Activated CD4-positive, alpha-beta T cell treated with anti-CD3 and anti-CD28 coated beads, Interleukin-2, amount 50 U/mL, for 48 hours (primary cell): Measurements from ENCODE around the gene PVALEF.

Experiments
- DNase-seq, 2 experiments: peaks; one replicate each; pipeline ENCODE4 v3.0.0-alpha.2; 2020

The PVALEF gene

DNA sequence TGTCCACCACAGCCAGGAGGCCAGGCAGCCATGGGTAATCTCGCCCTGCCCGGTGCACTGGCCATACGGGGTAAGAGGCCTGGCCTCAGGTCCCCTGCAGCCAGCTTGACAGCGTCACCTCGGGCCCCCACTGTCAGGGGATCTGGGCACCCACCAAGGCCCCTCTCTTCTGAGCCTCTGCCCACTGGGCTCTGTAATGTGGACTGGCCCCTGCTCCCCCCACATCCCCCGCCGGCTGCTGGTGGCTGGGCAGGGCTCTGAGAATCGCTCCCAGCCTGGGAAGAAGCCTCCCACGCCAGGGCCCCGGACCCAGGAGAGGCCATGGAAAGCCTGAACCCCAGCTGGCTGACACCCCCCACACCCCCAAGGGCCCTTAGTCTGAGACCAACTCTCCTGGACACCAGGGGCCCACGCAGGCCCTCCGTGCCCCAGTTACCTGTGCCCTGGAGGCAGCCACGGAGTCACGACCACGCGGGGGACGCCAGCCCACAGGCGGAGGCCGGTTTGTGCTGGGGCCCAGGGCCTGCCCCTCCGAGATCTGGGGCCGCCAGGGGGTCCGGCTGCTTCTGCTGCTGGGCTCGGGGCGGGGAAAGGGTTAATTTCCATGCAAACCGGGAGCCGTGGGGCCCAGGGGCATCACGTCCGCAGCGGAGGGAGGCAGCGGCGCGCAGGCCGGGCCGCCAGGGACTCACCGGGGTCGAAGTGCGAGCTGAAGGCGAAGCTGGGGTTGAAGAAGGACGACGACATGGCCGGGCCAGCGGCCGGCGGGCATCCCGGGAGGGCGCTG lies at the start of gene PVALEF:
PVALEF (plus strand) TSS at position 262 of the 787 bp plus-strand sequence. CDS start 15,720 bp downstream, outside the sequence.
- peak in 1 of 2 experiments; percentile 11 for DNase-seq

DNA sequence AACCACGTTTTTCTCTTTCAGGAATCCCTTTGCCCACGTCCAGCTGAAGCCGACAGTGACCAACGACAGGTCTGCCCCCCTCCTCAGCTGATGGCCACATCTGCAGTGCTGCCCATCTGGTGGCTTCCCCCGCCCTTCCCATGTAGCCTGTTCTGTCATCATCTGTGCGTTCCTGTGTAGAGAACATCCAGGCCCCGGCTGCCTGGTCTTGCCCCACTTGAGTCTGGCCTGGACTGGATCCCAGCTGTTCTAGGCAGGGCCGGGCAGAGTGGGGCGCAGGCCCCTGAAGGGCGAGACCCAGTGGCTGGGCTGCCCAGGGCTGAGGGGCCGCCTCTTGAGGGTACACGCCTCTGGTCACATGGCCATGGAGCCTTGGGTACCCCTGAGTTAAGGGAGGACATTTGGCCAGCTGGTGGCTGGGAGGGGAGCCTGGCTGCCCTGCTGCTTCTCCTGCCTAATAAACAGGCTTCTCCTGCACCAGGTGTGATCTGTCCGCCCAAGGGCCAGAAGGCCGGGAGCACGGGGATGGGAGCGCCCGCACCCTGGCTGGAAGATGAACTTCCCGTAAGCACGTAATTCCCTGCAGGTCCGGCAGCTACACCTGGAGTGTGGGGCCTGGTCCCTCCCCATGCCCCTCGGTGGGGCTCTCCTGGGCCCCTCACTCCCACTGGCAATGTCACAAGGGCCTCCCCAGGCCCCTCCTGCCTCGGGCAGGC lies 49.4 kb upstream of the PVALEF start:
- no peak for DNase-seq

DNA sequence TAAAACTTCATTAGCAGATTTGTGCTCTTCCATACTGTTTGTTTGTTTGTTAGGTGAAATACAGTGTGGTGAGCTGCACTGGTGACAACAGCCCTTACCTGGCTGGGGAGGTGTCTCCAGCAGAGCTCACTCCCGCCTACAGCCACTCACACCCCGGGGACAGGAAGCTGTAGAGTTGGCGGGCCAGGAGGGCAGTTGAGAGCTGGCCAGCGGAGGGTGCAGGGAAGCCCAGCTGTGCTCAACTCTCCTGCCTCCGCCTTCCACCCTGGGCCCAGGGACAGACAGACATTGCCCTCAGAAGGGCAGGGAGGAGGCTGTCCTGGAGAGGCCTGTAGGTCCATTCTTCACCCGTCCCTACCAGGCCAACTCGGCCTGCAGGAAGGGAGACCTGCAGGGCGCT lies 48.6 kb upstream of the PVALEF start:
- DNase-seq = no peak

DNA sequence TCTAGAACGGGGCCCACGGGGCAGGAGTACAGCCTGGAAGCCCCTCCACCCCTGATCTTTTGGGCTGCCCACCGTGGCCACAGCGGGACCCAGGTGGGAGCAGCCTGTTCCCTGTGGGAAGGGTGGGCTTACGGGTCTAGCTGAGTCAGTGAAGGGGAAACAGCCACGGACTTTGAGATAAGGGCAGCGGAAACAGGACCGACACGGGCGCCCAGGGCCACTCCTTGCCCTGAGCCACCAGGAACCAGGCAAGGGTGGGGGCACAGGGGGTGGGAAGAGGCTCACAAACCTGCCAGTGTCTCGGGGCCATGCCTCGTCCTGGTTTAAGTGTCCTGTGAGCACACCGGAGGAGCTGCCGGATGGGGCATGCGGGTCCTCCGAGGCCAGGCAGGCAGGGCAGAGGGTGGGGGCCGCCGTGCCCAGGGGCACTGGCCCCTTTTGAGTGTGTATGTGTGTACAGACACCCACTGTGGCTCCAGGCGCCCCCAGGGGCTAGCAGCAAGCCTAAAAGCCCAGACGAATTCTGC lies 47.6 kb upstream of the PVALEF start:
- DNase-seq = no peak

DNA sequence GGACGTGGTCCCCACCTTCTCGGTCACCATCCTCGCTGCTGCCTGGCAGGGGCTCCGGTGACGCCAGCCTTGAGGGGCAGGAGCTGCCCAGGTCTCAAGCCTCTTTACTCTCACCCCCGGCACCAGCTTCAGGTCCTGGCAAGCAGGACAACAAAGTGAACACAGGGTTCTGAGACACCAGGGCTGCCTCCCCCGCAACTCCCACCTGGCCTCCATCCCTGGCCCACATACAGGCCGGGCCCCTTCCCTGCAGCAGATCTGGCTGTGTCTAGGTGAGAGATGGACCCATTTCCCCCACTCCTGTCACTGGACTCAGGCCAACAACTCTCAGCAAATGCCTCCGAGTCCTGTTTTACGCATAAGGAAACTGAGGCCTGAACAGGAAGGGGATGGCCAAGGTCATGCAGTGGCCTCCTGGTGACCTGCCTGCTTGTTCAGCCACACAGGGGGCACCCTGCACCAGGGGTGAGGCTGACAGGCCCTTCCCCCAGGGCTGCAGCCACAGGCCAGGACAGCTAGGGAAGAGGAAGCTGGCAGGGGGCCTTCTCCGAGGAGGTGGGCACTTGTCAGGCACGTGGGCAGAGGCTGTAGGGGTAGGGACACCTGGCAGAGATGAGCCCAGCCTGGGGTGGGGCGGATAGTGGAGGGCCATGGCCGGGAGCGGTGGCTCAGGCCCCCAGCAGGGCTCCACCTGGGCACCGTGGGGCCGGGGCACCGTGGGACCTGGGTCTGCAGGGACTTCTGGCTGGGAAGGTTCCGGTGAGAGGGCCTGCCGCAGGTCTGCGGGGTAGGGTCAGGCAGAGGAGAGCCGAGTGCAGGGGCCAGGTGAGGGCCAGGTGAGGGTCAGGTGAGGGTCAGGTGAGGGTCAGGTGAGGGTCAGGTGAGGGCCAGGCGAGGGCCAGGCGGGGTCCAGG lies 46.7 kb upstream of the PVALEF start:
- DNase-seq = no peak

DNA sequence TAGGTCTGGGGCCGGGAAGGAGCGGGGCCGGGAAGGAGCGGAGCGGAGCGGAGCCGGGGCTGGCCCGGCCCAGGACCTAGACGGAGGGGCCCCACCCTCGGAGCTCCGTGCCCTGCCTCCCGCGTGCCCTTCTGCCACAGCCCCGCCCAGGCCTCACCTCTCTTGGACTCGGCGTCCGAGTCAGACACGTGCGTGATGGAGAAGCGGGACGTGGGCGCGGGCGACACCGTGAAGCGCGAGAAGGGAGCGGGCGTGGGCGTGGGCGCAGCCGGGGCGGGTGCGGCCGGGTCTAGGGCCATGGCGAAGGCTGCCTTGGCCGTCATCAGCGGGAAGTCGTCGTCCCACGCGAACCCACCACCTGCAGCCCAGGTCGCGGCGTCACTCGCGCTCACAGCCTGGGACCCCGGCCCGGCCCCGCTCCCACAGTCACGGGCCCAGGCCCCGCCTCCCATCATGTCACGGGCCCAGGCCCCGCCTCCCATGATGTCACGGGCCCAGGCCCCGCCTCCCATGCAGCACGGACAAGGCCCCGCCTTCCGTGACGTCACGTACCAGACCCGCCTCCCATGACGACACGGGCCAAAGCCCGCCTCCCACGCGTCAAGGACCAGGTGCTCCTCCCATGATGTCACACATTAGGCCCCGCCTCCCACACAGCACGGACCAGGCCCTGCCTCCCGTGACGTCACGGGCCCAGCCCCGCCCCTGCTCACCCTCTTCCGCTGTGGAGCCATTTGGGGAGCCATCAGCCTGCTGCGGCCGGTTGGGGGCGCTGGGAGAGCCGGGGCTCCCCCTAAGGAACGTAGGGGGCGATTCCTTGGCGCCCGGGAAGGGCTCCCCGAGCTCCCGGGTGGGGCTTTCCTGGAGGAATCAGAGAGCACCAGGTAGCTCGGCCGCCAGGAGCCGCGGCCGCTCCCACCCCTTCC lies 45.8 kb upstream of the PVALEF start:
- DNase-seq = peak; percentile 86 to 89

DNA sequence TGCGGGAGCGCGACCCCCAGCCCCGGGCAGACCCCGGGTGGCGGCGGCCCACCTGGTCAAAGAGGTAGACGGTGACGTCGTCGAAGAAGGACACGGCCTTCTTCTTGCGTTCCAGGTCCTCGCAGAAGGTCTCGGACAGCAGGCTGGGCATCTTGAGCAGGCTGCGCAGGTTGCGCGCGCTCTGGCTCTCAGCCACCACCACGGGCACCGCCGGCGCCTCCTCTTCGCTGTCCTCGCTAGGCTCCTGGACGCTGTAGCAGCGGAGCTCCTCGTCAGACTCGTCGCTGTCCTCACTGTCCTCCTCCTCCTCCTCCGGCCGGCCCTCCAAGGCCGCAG lies 45.2 kb upstream of the PVALEF start:
- DNase-seq = no peak

DNA sequence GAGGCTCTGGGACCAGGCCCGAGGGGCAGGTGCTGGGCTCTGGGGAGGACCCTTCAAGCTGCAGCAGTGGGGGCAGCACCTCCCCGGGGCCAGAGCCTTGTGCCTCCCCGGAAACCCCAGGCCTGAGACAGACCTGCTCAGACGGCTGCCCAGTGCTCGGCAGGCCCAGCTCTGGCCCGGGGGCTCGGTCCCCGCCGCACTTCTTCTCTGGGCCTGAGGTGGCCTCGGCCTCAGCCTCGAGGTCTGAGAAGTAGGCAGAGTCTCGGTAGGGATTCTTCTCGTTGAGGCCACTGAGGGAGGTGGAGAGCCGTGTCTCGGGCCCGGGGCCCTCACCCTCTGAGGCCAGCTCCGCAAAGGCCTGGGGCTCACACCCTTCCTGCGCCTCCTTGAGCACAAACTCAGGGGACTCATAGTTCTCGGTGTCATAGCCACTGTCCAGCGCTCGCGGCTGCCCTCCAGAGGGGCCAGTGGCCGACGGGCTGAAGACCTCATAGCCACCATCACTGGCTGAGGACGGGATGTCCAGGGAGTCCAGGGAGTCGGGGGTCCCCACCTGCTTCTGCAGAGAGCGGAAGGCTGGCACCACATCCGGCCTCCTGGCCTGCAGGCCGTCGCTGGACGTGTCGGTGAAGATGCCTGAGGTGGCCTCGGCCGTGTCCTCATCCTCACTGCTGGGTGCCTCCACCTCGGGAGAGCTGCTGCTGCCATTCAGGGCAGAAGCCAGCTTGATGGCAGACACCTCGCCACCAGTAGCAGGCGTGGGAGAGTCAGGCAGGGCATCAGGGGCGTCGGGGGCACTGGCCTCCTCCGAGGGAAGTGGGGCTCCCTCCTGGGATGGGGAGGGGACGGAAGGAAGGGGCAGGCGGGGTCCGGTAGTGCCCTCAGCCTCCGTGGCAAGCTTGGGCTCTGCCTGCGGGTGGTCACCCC lies 44.3 kb upstream of the PVALEF start:
- no peak for DNase-seq

DNA sequence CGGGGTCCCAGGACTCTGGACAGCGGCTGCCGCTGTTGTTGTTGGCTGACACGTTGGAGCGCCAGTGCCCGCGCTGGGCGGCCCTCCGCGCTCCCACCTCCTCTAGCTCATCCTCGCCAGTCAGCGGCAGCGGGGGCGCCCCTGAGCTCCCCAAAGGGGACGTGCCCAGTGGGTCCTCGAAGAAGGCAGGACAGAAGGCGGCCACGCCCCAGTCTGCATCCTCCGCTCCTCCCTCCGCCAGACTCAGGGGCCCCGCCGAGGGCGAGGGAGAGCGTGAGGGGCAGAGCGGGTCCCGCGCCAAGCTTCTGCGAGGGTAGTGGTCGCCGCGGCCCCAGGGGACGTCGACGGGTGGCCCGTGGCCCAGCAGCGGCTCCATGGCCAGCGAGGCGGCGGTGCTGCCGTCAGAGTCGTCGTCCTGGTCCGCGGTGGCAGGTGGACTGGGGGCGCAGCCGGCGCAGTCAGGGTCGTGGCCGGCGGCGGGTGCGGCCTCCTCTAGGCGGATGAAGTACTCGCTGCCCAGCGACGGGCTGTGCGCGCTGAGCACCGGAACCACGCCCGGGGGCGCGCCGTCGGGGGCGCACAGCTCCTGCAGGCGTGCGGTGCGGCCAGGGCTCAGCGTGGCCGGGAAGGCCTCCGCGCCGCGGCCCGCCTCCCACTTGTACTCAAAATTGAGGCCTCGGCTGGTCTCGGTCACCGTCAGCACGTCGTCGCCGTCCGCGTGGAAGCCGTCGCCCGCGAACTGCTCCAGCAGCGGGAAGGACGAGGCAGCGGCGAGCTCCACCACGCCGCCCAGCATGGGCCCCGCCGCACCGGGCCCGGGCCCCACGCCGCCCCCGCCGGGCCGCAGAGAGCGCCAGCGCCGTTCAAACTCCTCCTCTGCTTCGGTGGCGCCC lies 43.2 kb upstream of the PVALEF start:
- no peak for DNase-seq

DNA sequence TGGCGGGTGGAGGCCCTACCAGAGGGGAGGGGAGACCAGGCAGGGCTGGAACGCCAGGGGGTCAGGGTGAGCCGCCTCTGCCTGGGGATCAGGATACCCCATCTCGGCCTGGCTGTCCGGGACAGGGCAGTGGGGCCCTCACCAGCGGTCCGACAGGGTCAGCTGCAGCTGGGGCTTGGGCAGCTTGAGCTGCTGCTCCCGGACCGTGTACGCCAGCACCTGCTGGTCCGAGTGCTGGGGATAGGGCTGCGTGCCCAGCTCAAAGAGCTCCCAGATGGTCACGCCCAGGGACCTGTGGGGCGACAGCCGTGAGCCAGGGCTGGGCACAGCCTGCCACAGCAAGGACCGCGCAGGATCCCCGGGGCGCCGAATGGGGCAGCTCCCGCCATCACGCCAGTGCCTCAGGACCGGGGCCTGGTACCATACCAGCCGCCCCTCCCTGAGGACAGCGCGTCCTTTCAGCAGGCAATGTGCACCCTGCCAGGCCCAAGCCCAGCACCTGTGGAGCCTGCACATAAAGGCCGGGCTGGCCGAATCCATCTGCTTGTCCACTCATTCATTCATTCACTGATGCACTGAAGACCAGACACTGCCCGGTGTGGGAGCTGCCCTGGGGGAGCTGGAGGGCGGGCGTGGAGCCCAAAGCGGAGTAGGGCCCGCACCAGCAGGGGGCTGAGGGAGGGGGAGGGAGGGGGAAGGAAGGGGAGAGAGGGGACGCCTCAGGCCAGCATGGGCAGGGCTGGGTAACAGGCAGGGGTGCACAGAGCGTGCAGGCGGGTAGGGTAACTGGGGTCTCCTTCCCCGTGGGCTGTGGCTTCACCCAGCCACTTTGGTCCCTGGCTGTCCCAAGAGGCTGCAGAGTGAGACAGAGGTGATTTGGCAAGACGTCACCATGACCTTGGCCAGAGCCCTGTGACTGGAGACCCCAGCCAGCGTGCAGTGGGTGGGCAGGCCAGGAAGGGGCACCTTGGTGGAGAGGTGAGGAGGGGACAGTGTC lies 42.0 kb upstream of the PVALEF start:
- no peak for DNase-seq

DNA sequence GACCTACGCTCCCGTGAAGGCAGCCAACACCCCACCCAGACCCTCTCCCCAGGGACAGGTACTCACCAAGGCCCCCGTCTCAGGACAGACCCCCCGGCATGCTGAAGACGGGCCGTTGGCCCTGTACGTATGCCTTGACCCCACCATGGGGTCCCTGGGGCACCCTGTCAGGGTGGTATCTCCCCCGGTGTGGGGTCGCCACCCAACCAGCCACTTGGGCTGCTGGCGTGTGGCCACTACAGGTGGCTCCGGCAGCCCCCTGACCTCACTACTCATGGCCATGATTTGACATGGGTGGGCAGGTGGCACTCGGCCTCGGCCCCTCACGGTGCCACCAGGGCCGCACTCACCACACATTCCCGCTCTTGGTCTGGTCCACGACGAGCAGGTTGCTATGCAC lies 40.9 kb upstream of the PVALEF start:
- DNase-seq = no peak

DNA sequence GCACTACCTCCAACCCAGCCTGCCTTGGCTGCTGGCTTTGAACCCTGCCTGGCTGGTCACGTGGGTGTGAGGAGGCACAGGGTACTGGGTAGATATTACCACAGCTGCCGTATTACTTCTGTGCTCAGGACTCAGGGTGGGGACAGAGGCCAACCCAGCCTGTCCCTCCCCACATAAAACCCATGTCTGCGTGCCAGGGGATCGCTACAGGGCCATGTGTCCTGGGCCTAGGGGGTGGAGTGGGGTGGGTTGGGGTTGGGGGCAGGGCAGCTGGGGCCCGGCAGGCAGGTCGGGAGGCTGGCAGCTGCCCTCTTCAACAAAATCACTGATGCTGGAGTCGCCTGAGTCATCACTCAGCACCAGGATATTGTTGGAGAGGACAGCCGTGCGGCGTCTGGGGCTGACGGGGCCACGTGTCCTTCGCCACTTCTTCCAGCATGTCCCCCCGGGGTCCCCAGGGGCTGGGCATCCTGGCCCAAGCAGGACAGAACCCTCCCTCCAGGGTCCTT lies 39.7 kb upstream of the PVALEF start:
- DNase-seq = no peak

DNA sequence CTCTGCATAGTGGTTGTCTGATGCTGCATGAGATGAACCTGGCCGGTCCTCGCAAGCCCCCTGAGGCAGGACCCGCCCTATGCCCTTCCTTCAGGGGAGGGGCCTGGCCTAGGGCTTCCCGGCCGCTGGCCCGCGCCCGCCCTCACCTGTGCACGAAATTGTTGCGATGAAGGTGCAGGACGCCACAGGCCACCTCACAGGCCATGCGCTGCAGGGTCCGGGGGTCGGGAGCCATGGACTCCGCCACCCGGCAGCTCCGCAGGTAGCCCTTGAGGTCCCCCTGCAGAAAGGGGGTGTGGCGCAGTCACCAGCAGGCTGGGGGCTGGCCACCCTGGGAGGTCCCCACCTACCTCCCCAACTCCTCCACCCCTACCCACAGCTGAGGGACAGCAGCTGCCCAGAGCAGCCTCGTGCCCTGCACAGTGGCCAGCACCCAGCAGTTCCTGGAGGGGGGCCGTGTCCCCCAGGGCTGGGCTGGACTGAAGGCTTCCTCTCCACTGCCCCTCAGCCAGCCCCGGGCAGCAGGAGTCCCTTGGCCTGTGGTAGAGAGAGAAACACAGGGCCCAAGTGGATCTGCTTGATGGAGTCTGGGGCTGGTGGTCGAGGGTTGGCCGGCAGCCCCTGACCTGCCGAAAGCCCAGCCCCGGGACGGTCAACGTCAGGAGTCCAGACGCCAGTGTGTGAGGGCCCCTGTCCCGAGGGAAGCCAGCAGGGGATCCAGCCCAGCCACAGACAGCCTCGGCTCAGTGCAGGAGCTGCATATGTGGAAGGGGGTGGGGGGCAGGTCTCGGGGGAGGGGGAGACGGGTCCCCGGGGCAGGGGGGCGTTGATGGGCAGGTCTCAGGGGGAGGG lies 38.8 kb upstream of the PVALEF start:
- DNase-seq = no peak

DNA sequence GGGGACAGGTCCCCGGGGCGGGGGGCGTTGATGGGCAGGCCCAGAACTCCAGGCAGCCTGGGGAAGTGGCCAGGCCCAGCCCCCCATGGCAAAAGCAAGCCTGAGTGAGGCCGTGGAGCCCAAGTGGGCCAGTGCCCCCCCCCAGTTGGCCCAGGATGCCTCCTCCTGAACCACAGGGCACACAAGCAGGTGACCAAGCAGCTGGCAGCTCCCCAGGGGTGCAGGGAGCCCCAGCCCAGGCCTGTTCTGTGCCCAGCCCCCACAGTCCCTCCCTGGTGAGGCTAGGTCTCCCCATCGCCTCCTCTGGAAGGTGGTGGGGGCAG lies 38.2 kb upstream of the PVALEF start:
- DNase-seq = no peak

DNA sequence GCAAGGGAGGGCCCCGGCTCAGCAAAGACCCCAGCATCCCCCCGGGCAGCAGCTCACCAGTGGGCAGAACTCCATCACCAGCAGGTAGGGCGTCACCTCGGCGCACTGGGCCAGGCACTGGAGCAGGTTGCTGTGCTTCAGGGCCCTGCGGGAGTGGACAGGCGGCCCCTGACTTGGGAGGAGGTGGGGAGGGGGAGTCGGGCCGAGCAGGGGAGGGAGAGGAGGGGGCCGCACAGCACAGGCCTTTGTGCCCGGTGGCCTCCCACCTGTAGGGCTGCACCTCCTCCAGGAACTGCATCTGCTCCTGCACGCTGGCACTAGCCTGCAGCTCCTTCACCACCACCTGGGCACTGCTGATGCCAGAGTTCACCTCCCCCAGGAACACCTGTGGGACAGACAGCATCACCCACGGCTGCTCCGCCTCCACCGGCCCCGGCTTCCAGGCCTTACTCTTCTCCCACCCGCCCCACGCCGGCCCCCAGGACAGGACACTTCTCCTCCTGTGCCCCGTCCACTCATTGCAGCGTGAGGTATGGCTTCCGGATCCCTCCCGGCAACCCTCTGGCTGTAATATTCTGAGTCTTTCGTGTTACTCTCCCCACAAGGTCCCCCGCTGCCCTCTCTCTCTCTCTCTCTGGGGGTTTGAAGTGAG lies 37.7 kb upstream of the PVALEF start:
- no peak for DNase-seq

DNA sequence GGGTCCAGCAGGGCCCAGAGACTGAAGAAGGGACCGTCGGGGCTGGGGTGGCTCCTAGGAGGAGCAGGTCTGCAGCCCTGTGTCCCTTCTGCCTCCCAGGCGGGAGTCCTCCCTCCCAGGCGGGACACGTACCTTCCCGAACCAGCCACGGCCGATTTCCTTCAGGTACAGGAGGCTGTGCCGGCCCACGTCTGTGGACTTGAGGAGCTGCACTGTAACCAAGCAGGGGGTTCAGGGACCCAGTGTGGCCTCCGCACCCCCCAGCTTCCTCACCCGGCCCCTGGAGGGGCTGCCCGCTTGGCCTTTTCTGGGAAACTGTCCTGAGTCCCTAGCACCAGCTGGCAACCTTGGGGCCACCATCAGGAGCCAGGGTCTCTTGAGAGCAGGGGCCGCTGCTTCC lies 37.0 kb upstream of the PVALEF start:
- no peak for DNase-seq

DNA sequence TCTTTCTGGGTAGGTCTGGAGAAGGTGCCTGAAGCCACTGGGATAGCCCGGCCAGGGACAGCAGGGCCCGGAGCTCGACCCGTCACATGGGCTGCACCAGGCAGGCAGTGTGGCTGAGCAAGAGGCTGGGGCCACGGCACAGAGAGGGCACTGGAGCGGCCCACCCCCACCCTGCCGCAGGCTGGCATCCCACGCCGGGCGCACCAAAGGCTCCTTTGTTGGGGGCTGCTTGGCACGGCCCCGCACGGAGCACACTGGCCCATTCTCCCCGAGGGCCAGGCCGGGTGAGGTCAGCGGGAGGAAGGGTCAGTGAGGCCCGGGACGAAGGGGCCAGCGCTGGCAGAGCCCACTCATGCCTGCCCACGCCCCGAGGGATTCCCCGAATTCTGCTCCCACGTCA lies 36.5 kb upstream of the PVALEF start:
- no peak for DNase-seq
